NCI-H1048 (cell line): ENCODE data around the gene MRPL44.
"Not testable (repeated sequence)": the region's sequence is repeated elsewhere in the genome, so short reads cannot be mapped to it uniquely, and the experiment has no call there.

Experiments
- DNase-seq: peaks from one replicate; lab custom pipeline; 2025; lab: John Stamatoyannopoulos, UW

Gene MRPL44

GRCh38 chr2:223936862-223937326 is 20.4 kb upstream of the MRPL44 start:
- no peak for DNase-seq

GRCh38 chr2:223937535-223937934 is 19.7 kb upstream of the MRPL44 start:
- DNase-seq = no peak

GRCh38 chr2:223939438-223939837 is 17.8 kb upstream of the MRPL44 start:
- not testable (repeated sequence) for DNase-seq

DNA sequence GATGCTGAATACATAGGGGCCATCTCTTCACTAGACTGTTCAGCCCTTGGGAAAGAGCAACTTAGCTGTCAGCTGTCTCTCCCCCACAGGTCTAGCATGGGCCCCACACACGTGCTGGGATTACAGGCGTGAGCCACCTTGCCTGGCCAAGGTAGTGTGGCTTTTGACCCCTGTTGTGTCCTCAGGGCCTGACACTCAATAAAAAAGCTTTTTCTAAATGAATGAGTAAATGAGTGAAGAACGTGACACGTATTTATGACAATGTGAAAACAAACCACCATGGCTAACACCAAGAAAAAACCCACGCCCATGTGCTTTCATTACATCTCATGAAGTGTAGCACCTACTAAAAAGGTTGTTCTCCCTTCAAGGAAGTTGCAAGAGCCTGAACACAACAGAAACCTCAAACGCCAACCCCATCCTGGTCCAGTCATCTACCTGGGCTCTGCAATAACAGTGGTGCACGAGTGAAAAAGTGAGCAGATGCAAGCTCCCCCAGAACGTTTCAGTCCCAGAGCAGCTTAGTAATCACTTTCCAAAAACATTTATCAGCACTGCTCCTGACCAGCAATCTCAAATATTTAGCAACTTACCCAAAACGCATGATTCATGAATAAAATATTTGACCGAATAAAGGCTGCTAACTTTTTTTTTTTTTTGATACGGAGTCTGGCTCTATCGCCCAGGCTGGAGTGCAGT is 15.5 kb upstream of the MRPL44 start:
- DNase-seq = no peak

DNA sequence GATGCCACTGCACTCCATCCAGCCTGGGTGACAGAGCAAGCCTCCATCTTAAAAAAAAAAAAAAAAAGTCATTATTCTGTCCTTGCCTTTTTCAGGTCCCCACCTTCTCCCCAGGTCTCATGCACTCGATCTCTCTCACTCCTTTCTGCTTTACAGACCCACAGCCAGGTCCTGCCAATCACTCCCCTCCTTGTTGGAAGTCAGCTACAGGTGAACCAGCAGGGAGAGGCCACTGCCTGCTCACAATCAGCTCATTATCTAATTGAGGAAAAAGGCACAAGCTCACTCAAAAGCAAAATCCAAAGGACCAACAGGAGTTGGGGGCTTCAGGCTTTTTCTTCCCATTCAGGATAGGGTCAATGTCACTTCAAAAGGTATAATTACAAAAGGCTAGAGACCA is 14.1 kb upstream of the MRPL44 start:
- DNase-seq = no peak

DNA sequence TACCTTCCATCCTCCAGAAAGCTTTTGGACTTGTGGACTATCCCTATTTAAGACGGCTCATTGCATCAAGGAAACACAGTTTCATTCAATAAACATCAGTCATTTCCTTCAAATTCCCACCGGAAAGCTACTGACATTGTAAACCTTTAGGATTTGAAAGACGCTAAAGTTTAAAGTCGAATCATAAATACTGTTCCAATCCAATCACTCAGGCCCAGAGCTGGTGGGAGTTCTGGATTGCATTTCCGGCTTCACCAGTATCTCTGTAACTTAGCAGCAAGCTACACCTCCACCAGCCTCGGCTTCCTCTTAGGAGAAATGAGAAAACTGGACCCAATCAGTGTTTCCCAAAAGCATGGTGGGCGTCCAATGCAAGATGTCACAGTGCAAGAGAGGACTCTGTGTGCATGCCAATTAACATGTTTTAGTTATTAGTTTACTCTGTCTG is 13.7 kb upstream of the MRPL44 start:
- no peak for DNase-seq

- DNase-seq = no peak
Measured at GRCh38 chr2:223944166-223944702, 13.0 kb upstream of the MRPL44 start.

DNA sequence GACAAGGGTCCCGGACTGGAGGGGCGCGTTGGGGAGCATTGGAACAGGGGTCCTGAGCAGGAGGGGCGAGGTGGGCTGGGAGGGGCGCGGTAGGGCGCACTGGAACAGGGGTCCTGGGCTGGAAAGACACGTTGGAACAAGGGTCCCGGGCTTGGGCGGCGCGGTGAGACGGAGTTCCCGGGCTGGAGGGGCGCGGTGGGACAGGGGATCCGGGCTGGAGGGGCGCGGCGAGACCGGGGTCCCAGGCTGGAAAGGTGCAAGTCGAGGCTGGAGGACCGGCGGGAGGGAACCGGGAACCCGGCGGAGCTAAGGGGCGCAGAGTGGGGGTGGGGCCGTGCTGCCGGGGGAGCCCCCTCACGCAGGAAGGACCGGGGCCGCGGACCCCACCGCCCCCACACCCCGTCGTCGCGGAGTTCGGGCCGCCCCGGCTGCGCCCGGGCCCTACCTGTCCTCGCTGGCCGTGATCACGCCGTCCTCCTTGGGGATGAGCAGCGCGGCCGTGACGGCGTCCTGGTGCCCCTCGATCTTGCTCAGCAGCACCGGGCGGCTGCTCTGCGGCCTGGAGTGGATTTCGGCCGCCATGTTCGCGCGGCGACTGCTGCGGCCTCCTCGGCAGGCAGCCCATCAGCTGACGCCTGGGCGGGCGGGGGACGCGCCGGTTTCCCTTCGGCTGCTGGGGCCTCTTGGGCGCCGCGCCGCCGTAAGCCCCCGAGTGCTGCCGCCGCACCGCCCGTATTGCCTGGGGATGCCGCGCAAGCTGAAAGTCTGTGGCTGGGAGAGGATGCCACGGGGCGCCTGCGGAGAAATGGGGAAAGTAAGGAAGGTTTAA is 12.3 kb upstream of the MRPL44 start, which contains the start of gene WDFY1:
WDFY1 (minus strand) TSS at position 633 of the 829 bp plus-strand sequence; CDS start at position 582, 51 bp downstream.
- DNase-seq = peak; percentile 79

DNA sequence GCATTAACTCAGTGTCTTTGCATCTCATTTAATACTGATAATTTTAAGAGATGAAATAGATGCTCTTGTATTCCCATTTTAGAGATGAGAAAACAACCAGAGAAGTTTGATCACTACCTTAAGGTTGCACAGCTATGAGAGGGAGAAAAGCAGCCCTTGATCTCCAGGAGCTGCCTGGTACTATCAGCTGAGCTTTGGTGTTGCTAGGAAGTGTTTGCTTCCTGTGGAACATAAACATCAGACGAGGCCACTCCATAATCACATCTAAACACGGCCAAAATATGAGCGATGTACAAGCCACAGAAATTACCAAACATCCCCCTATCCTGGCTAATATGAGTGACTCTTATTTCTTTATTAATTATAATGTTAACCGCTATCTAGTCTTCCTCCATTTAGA is 11.5 kb upstream of the MRPL44 start:
- DNase-seq = no peak

DNA sequence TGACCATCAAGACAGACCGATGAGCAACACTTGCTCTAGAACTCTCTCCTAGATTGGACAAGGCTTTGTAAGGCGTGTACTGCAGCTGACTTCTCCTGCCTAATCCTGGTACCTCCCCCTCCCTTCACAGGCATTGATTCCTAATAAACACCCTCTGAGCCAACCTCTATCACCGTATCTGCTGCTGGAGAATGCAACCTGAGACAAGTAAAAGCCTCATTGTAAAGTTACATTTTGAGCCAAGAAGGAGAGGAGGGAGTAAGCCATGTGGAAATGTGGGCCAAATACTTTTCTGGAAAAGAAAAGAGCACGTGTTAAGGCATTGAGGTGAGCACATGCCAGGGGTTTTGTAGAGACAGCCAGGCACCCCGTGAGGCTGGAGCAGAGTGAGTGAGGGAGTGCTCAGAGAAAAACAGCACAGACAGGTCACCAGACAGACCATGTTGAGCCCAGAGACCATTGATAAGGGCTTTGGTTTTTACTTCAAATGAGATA is 9.5 kb upstream of the MRPL44 start:
- no peak for DNase-seq

DNA sequence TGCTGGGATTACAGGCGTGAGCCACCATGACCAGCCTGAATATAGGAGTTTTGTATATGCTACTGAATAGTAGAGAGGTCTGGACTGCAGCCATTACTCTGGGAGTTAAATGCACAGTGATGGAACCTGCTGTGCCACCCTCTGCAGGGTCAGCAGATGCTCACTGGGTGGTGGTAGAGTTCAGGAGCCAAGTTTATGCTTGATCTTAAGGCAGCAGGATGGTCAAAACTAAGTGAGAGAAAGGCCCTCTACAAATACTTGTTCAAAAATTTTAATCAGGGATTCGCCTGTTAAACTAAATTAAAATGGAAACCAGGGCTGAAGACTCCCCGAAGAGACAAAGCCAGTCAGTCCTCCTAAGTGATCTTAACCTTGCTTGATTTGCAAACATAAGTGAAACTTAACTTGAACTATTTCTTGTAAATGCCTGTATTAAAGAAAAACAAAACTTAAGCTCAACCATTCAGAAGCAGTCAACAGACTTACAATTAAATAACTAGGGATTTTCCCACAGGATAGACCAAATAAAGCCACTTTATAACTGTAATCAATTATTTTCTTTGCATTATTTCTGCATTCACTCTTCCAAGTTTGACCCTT is 7.9 kb upstream of the MRPL44 start:
- no peak for DNase-seq

- no peak for DNase-seq
Measured at GRCh38 chr2:223950448-223951347, 6.6 kb upstream of the MRPL44 start.

DNA sequence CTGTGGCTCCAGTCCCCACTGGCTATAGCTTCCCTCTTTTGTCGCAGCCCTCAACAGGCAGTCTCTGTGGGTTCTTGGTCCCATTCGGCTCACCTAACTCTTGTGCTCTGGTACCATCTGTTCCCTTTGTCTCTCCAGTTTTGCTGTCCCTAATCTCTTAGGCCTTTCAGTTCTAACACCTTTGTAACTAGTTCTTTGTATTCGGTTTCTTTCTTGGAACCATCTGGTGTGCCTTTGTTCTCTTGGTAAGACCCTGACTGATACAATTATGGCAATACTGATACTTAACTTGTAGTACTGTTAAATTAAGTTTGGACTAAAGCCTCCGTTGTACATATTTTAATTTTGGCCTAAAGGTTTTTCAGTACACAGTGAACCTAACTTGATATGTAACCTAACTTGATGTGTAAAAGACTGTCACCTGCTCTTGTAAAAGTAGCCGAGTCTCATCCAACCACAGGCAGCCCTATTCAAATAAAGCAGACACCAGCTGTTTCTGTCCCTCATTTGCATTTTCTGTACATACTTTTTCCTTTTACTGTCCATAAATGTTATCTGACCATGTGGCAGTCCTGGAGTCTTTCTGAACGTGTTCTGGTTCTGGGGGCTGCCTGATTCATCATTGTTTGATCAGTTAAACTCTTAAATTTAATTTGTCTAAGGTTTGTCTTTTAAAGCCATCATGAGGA is 4.8 kb upstream of the MRPL44 start:
- DNase-seq = no peak

DNA sequence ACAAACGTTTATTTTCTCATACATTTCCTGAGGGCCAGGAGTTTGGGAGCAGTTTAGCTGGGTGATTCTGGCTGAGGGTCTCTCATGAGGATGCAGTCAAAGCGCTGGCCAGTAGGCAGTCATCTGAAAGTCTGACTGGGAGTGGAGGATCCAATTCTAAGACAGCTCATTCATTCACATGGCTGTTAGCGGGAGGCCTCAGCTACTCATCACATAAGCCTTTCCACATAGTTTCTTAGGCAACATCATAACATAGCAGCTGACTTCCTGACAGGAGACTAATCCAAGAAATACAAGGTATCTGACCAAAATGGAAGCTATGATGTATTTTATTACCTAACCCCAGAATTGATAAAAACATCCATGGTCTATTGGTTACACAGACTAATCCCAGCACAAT is 2.9 kb upstream of the MRPL44 start:
- DNase-seq = no peak

GRCh38 chr2:223956300-223956699 is 963 bp upstream of the MRPL44 start:
- no peak for DNase-seq

- DNase-seq = no peak
Measured at GRCh38 chr2:223959688-223960087, 2.4 kb downstream of the MRPL44 start.

DNA sequence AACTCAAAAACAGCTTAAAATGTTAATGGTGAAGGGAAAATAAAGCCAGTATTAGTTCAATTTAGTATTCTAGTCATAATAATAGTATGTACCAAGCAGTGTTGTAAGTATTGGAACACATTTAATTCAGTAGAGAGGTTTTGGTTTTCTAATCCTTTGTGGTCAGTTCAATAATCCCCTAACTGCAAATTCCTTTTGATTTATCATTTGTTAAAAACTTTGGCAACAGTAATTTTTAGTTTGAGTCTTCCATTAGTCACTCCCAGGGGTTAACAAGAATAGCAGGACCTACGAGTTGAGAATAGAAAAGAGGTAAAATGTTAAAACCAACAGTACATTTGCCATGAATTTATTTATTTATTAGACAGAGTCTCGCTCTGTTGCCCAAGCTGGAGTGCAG is 10.7 kb downstream of the MRPL44 start:
- no peak for DNase-seq

DNA sequence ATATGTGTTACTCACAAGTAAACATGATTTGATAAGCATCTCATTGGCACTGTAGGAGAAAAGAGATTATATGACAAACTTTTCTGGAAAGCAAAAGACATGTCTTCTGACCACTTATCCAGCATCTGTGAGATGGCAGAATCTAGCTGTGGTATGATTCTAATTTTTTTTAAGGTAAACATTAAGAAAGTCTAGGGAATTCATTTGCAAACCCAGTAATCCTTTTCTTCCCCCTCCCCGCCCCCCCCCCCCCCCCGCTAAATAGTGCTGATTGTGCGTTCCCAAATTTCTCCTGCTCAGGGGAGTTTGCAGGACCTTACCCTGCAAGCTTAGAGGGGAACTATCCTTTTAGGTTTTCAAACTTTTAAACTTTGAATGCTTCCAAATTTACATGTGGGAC is 12.1 kb downstream of the MRPL44 start:
- DNase-seq = no peak

- no peak for DNase-seq
Measured at GRCh38 chr2:223969856-223970255, 12.6 kb downstream of the MRPL44 start.

DNA sequence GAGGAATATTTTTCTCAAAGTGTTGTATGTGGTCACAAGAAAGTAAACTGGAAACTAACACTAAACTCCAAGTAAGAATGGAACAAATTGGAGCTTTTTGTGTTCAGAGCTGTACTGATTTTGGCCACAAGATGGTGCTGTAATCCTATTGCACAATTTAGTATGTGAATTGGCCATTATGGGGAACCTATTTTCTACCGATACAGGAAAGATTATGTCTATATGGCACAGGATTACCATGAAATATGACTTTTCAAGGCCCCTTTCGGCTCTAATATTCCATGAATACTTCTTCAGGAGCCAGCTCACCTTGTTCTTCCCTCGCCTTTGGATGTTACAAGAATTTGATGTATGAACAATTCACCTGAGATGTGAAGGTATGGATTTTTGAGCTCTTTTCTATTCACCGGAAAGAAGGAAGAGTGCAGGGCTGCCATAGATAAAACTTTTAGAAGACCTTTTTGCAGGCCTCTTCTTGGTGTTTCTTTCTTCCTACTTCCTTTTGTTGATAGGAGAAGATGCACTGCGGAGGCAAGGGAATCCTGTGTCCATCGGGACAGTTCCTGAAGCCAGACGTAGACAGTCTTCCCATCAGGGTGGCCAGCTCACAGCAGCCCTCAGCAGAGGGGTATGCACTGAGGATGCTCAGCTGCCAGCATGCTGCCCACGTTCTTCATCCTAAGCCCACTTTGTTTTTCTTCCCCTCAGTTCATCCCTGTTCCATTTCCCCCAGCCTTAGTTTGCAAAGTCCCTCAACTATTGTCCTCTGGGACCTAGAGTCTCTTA is 13.3 kb downstream of the MRPL44 start:
- no peak for DNase-seq
